Activated CD4-positive, alpha-beta T cell treated with anti-CD3 and anti-CD28 coated beads, Interleukin-2, amount 50 U/mL, for 48 hours (primary cell): ENCODE data around the gene LIPM.

Source experiments
- DNase-seq, 2 experiments: peaks; one replicate each; pipeline ENCODE4 v3.0.0-alpha.2; 2020

LIPM gene

GRCh38 chr10:88840881-88841280 is 38.4 kb downstream of the LIPM start:
- DNase-seq: no peak

- DNase-seq: no peak
These were observed 39.0 kb downstream of the LIPM start for GRCh38 chr10:88841316-88842111.

GRCh38 chr10:88843171-88843570 is 40.6 kb downstream of the LIPM start:
- no peak for DNase-seq

GRCh38 chr10:88848499-88848898 is 46.0 kb downstream of the LIPM start:
- DNase-seq: no peak

GRCh38 chr10:88849234-88849633 is 46.7 kb downstream of the LIPM start:
- no peak for DNase-seq

- DNase-seq: no peak
These were observed 48.2 kb downstream of the LIPM start for GRCh38 chr10:88850712-88851111.

GRCh38 chr10:88851706-88852105 is 49.2 kb downstream of the LIPM start, which contains the start of gene ANKRD22:
Gene ANKRD22 (minus strand): TSS chr10:88851844. CDS start chr10:88851607, 237 bp downstream.
- DNase-seq: no peak

- no peak for DNase-seq
These were observed 49.8 kb downstream of the LIPM start for GRCh38 chr10:88852327-88852726.

- no peak for DNase-seq
These were observed 50.8 kb downstream of the LIPM start for GRCh38 chr10:88853155-88853881.

GRCh38 chr10:88854684-88855083 is 52.2 kb downstream of the LIPM start:
- DNase-seq: no peak

GRCh38 chr10:88857831-88858230 is 55.3 kb downstream of the LIPM start:
- no peak for DNase-seq

- no peak for DNase-seq
These were observed 56.0 kb downstream of the LIPM start for GRCh38 chr10:88858491-88858890.

- DNase-seq: no peak
These were observed 58.5 kb downstream of the LIPM start for GRCh38 chr10:88861036-88861435.

- DNase-seq: no peak
These were observed 62.8 kb downstream of the LIPM start for GRCh38 chr10:88865281-88865876.

GRCh38 chr10:88866454-88866853 is 63.9 kb downstream of the LIPM start:
- DNase-seq: no peak

GRCh38 chr10:88870089-88870488 is 67.6 kb downstream of the LIPM start:
- DNase-seq: no peak
